PC-3 (cell line): ENCODE measurements around the gene PRKAR2B. TPM values are rescaled to one million over a fixed set of nuclear protein-coding genes. Genes with fewer than 3 reads are reported as not detected.

Experiments used
- ATAC-seq: fragments of 200-7000 bp; cut with Tn5 transposase; 2 replicates; pipeline ENCODE4 v1.9.1; 2020; ENCODE audit warnings: mild to moderate bottlenecking, moderate library complexity
- BruUV-seq: library from RNA; stranded (reverse); fragments of 400-500 nt; replicated peaks from 2 replicates; lab custom pipeline; 2021; lab: Mats Ljungman, UMichigan
- CTCF ChIA-PET: fragments of 300-600 bp; sonication (Branson Sonifier 250); formaldehyde crosslinking; loops from one replicate; lab custom pipeline; 2022; ENCODE audit warnings: antibody characterized with exemption; lab: Charles Lee
- POLR2A ChIA-PET: fragments of 300-600 bp; sonication (Branson Sonifier 250); formaldehyde crosslinking; loops from one replicate; lab custom pipeline; 2022; ENCODE audit warnings: antibody characterized with exemption; ENCODE audit not compliant: unreplicated experiment; lab: Charles Lee
- DNase-seq: peaks from one replicate; pipeline ENCODE4 v3.0.0-alpha.2; 2015
- H2AFZ ChIP-seq: fragments of 300-600 bp; sonication (generic); 2 replicates; pipeline ENCODE4 v1.6.0; 2016; ENCODE audit warnings: antibody characterized with exemption, low read length
- H3F3A ChIP-seq: fragments of 300-600 bp; sonication (generic); one replicate; pipeline ENCODE4 v1.6.0; 2017; ENCODE audit warnings: antibody characterized with exemption, low read length, control low read depth, mild to moderate bottlenecking; ENCODE audit not compliant: unreplicated experiment
- H3K27ac ChIP-seq: fragments of 300-600 bp; sonication (generic); 2 replicates; pipeline ENCODE4 v1.5.1; 2016; ENCODE audit warnings: mild to moderate bottlenecking, low read length
- H3K27me3 ChIP-seq: fragments of 300-600 bp; sonication (generic); 2 replicates; pipeline ENCODE4 v1.6.1; 2016; ENCODE audit warnings: low read length, mixed read lengths
- H3K36me3 ChIP-seq: fragments of 300-600 bp; sonication (generic); 2 replicates; pipeline ENCODE4 v1.6.1; 2016; ENCODE audit warnings: low read depth, mixed run types, low read length, mixed read lengths
- H3K4me1 ChIP-seq: fragments of 300-600 bp; sonication (generic); 2 replicates; pipeline ENCODE4 v1.5.1; 2016; ENCODE audit warnings: low read length; ENCODE audit not compliant: insufficient read depth
- H3K4me2 ChIP-seq: fragments of 300-600 bp; sonication (generic); 2 replicates; pipeline ENCODE4 v1.6.0; 2016; ENCODE audit warnings: low read length
- H3K4me3 ChIP-seq: fragments of 300-600 bp; sonication (generic); 2 replicates; pipeline ENCODE4 v1.5.1; 2016; ENCODE audit warnings: mild to moderate bottlenecking, low read length, mixed read lengths
- H3K79me2 ChIP-seq: fragments of 300-600 bp; sonication (generic); 2 replicates; pipeline ENCODE4 v1.6.1; 2017; ENCODE audit warnings: low read length, mixed read lengths
- H3K9ac ChIP-seq: fragments of 300-600 bp; sonication (generic); 2 replicates; pipeline ENCODE4 v1.6.0; 2016; ENCODE audit warnings: mild to moderate bottlenecking, low read length
- H3K9me2 ChIP-seq: fragments of 300-600 bp; sonication (generic); replicated peaks from 2 replicates; pipeline ENCODE4 v1.6.1; 2016; ENCODE audit warnings: mixed run types, low read length, mixed read lengths
- H3K9me3 ChIP-seq: fragments of 300-600 bp; sonication (generic); 2 replicates; pipeline ENCODE4 v1.6.1; 2016; ENCODE audit warnings: low read length, mixed read lengths
- H4K20me1 ChIP-seq: fragments of 300-600 bp; sonication (generic); 2 replicates; pipeline ENCODE4 v1.6.1; 2016; ENCODE audit warnings: low read length, mixed read lengths
- CTCF ChIP-seq: fragments of 300-600 bp; sonication (generic); conservative IDR thresholded peaks from 2 replicates; pipeline ENCODE4 v1.5.1; 2017; ENCODE audit warnings: antibody characterized with exemption, low read depth, mild to moderate bottlenecking, low read length
- EZH2 ChIP-seq: fragments of 300-600 bp; sonication (generic); IDR thresholded peaks from one replicate; pipeline ENCODE4 v1.6.1; 2017; ENCODE audit warnings: antibody characterized with exemption, mild to moderate bottlenecking, low read length; ENCODE audit not compliant: unreplicated experiment
- EZH2phosphoT487 ChIP-seq: fragments of 300-600 bp; sonication (generic); IDR thresholded peaks from 2 replicates; pipeline ENCODE4 v1.6.1; 2018; ENCODE audit warnings: mild to moderate bottlenecking, antibody characterized with exemption, low read length, borderline replicate concordance
- intact Hi-C: fragments of 100-400 bp; cut with micrococcal nuclease; formaldehyde crosslinking; loops from 2 replicates; pipeline ENCODE4 v1.9.0; 2023
- total RNA-seq: library from RNA; depleted of rRNA; stranded (reverse); fragments of >200 nt; gene quantifications from 2 replicates; pipeline ENCODE4 v1.2.3, GENCODE V29; 2014

The PRKAR2B gene
- total RNA-seq, 1 experiment from 2014 or later, result 0.29 TPM

GRCh38 chr7:107145067-107145838 is 100.7 kb downstream of the PRKAR2B start:
- TF ChIP-seq EZH2, result no peak
- no peak for TF ChIP-seq EZH2phosphoT487
- BruUV-seq, result no TSS peak
- no peak overlapping the region for H3K9ac ChIP-seq
- ATAC-seq, result no peak
- no peak overlapping the region for H3K4me3 ChIP-seq
- no peak overlapping the region for H3K27ac ChIP-seq
- ChIA-PET CTCF (interaction anchor here (0.6 kb wide), 1 partner anchor 17 kb away, joined by 3 read pairs; no protein-coding TSS in a partner anchor), POLR2A (interaction anchor here (0.6 kb wide), 1 partner anchor 689 kb away, joined by 4 read pairs; no protein-coding TSS in a partner anchor)
- no peak for DNase-seq
- no peaks in the 10 kb centered on the region; the same call in 1 of the 2 replicates for H3K27me3 ChIP-seq
- no peak overlapping the region for H3K4me2 ChIP-seq
- H3F3A ChIP-seq, result no peaks in the 10 kb centered on the region
- intact Hi-C loops, result loop anchor here (10.0 kb wide), 2 partner anchors 730 to 970 kb away; no protein-coding TSS in a partner anchor
- no peak overlapping the region for H2AFZ ChIP-seq
- H3K79me2 ChIP-seq, result no peaks in the 10 kb centered on the region
- H3K9me2 ChIP-seq, result no peaks in the 10 kb centered on the region
- no peaks in the 10 kb centered on the region for H4K20me1 ChIP-seq
- H3K9me3 ChIP-seq, result no peaks in the 10 kb centered on the region
- H3K36me3 ChIP-seq, result no peaks in the 10 kb centered on the region
- H3K4me1 ChIP-seq, result 0 out of 2 replicates have a peak, but pooled peaks cover 3% of the 10 kb centered on the region

- H3K27me3 ChIP-seq, result no peaks in the 10 kb centered on the region
- POLR2A ChIA-PET, result no interaction called here
- no TSS peak for BruUV-seq
- no peak overlapping the region for H3K9ac ChIP-seq
- H3F3A ChIP-seq, result no peaks in the 10 kb centered on the region
- no peaks in the 10 kb centered on the region for H3K36me3 ChIP-seq
- no peaks in the 10 kb centered on the region for H3K9me2 ChIP-seq
- CTCF ChIA-PET, result interaction anchor here (0.5 to 1.7 kb wide), 8 partner anchors 21 to 515 kb away, joined by 3 to 8 read pairs (median 4); partner anchors contain the start of gene HBP1
- H3K79me2 ChIP-seq, result no peaks in the 10 kb centered on the region
- H3K9me3 ChIP-seq, result no peaks in the 10 kb centered on the region
- TF ChIP-seq EZH2 (no peak), CTCF (peak; percentile 77), EZH2phosphoT487 (no peak)
- ATAC-seq (peak; percentile 78), DNase-seq (peak; percentile 56)
- no peak overlapping the region for H3K4me3 ChIP-seq
- peak overlapping the region; percentile 18 for H3K4me2 ChIP-seq
- no peaks in the 10 kb centered on the region for H4K20me1 ChIP-seq
- H3K27ac ChIP-seq, result no peak overlapping the region
- intact Hi-C loops, result loop anchor here (10.0 kb wide), 2 partner anchors 727 to 973 kb away; no protein-coding TSS in a partner anchor
- peak overlapping the region; percentile 36; the same call in 1 of the 2 replicates for H2AFZ ChIP-seq
- H3K4me1 ChIP-seq, result peaks cover 9% of the 10 kb centered on the region
These were observed 103.2 kb downstream of the PRKAR2B start for GRCh38 chr7:107147464-107148393.

- Histone ChIP-seq H3K79me2 (no peaks in the 10 kb centered on the region), H3K27ac (no peak overlapping the region), H3K9me3 (no peaks in the 10 kb centered on the region), H4K20me1 (no peaks in the 10 kb centered on the region), H3K4me3 (no peak overlapping the region), H3K4me2 (no peak overlapping the region), H3K27me3 (no peaks in the 10 kb centered on the region), H3K9me2 (no peaks in the 10 kb centered on the region), H3K36me3 (no peaks in the 10 kb centered on the region), H3K9ac (no peak overlapping the region), H3F3A (no peaks in the 10 kb centered on the region), H3K4me1 (peaks cover 9% of the 10 kb centered on the region), H2AFZ (no peak overlapping the region)
- no peak for ATAC-seq
- no TSS peak for BruUV-seq
- no peak for TF ChIP-seq EZH2
- TF ChIP-seq CTCF, result no peak
- TF ChIP-seq EZH2phosphoT487, result no peak
- intact Hi-C loops, result loop anchor here (10.0 kb wide), 2 partner anchors 726 to 974 kb away; no protein-coding TSS in a partner anchor
- DNase-seq, result no peak
- ChIA-PET CTCF (interaction anchor here (0.6 to 0.7 kb wide), 2 partner anchors 356 to 726 kb away, joined by 3 to 8 read pairs; no protein-coding TSS in a partner anchor), POLR2A (interaction anchor here (0.6 kb wide), 1 partner anchor 14 kb away, joined by 9 read pairs; no protein-coding TSS in a partner anchor)
These were observed 104.2 kb downstream of the PRKAR2B start for GRCh38 chr7:107148721-107149120.
